Aorta (tissue), 5 donors: ENCODE measurements around the gene IGSF22. TPM values are rescaled to one million over a fixed set of nuclear protein-coding genes. Genes with fewer than 3 reads are reported as not detected.

Experiments used
- ATAC-seq: fragments of 200-7000 bp; cut with Tn5 transposase; one replicate; pipeline ENCODE4 v1.9.1; 2022; ENCODE audit warnings: moderate library complexity; ENCODE audit not compliant: low FRiP score
- DNase-seq, 2 donors: peaks; one replicate each; pipeline ENCODE4 v3.0.0-alpha.2; 2020
- H3K27ac ChIP-seq, 2 donors: one replicate each; pipeline ENCODE4 v1.5.1; 2013; ENCODE audit warnings: low read length in 2 of 2, mild to moderate bottlenecking in 2 of 2, moderate library complexity in 2 of 2, control low read depth in 1 of 2, inconsistent platforms in 1 of 2, low read depth in 1 of 2
- H3K27me3 ChIP-seq, 2 donors: one replicate each; pipeline ENCODE4 v1.6.1; 2013; ENCODE audit warnings: control low read depth in 1 of 2, low read length in 1 of 2, mild to moderate bottlenecking in 1 of 2, moderate library complexity in 1 of 2; ENCODE audit not compliant: insufficient read depth in 2 of 2, control insufficient read depth in 1 of 2
- H3K36me3 ChIP-seq, 2 donors: one replicate each; pipeline ENCODE4 v1.6.1; 2013; ENCODE audit warnings: control low read depth in 1 of 2, low read length in 1 of 2, mild to moderate bottlenecking in 1 of 2; ENCODE audit not compliant: insufficient read depth in 2 of 2, control insufficient read depth in 1 of 2
- H3K4me1 ChIP-seq, 2 donors: one replicate each; pipeline ENCODE4 v1.6.1; 2013; ENCODE audit warnings: low read length in 2 of 2, control low read depth in 1 of 2, mild to moderate bottlenecking in 1 of 2, moderate library complexity in 1 of 2; ENCODE audit not compliant: insufficient read depth in 2 of 2, control insufficient read depth in 1 of 2
- H3K4me3 ChIP-seq, 2 donors: one replicate each; pipeline ENCODE4 v1.5.1; 2013; ENCODE audit warnings: low read length in 2 of 2, control low read depth in 1 of 2, mild to moderate bottlenecking in 1 of 2
- H3K9me3 ChIP-seq: one replicate; pipeline ENCODE4 v1.6.1; 2013; ENCODE audit warnings: mild to moderate bottlenecking, low read length; ENCODE audit not compliant: control insufficient read depth
- WGBS, 2 donors: extraction: QIAGEN DNeasy Blood & Tissue Kit; methylation state at CpG; one replicate each; pipeline ENCODE4 v1.1.7; 2013; 5-methylcytosine and 5-hydroxymethylcytosine counted together
- intact Hi-C, 2 donors: fragments of 100-400 bp; cut with DNase I; formaldehyde crosslinking; loops; one replicate each; pipeline versions ENCODE4 v1.14.2 to v1.15.0; 2022
- polyA plus RNA-seq, 2 donors: library from polyadenylated mRNA; stranded (reverse); fragments of 200-250 nt; gene quantifications; one replicate each; pipeline ENCODE4 v1.2.3, GENCODE V29; 2013
- total RNA-seq, 2 donors: library from RNA; stranded (reverse); fragmentation: NEBNext Ultra II Directional; extraction: Animal tissue kit (Norgen Biotek cat#: 25700); gene quantifications; one replicate each; pipeline ENCODE4 v1.2.1, GENCODE V29; 2021
- donor health status: healthy with polysubstance abuse.
- donor health status: Bipolar disorder and iron deficiency.
- donor health status: DM: no; HTN: no; CAD: no.
- donor health status: DM: no; HTN: no; CAD: no.
- donor health status: DM: yes; HTN: yes; CAD: no.

Gene IGSF22
- total and polyA plus RNA-seq, 4 donors = 0.30 to 0.58 TPM; not detected in 2

DNA sequence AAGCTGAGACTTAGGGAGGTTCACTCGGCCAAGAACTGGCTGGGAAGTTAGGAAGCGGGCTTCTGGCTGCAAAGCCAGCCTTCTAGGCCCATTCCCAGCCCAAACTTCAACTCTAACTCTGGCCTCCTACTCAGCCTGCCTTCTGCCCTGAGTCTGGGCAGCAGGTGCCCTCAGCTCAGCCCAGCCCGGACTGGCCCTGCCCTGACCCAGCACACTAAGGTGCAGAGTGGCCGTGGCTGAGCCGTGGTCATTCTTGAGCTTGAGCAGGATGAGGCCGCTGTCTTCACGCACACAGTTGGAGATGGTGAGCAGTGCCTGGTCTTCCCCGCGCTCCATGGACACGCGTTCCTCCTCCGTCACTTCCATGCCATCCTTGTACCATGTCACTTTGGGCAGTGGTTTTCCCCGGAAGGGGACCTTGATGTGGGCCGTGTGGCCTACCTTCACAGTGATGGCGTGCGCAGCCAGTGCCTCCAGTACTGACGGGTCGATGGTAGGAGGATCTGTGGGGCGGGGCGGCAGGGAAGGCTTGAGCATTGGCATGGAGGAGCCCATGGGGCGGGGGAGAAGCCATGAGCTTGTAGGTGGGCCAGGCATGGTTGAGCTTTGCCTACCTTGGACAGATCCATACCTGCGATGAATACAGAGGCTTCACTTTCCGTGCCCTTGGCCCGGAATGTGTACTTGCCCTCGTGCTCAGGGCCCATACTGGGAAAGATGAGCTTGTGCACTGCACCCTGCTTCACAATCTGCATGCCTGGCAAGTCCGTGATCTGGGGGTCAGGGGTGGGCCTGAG is 12.1 kb downstream of the IGSF22 start:
- ATAC-seq (no peak), DNase-seq (peak in 1 of 2 donors; percentile 56)
- Histone ChIP-seq H3K9me3 (no peaks in the 10 kb centered on the region), H3K27ac (no peak overlapping the region), H3K27me3 (no peaks in the 10 kb centered on the region), H3K4me1 (no peaks in the 10 kb centered on the region), H3K4me3 (no peak overlapping the region), H3K36me3 (no peaks in the 10 kb centered on the region)
- intact Hi-C loops = no loop called here
- 93% methylated on average over 26 of the region's 26 CpGs for WGBS, 2 donors

DNA sequence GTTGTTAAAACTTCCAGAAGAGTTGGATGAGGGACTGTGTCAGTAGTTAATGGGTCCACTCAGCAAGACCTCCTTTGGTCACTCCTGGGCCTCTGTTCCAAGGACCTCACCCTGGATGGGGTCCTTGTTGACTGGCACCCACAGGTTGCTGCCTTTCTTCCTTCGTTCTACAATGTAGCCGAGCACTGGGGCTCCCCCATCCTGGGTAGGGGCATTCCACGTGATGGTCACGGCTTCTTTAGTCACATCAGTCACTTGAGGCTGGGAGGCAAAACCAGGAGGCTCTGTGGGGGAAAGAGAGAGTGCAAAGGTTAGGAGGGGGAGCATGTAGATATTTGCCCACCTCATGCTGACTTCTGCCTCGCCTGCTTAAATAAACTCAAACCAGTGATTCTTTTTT is 15.4 kb downstream of the IGSF22 start:
- 83 to 89% methylated on average over 5 of the region's 5 CpGs for WGBS, 2 donors
- intact Hi-C loops = no loop called here
- H3K4me1 ChIP-seq = no peaks in the 10 kb centered on the region
- no peaks in the 10 kb centered on the region for H3K27me3 ChIP-seq
- no peak overlapping the region for H3K4me3 ChIP-seq
- no peaks in the 10 kb centered on the region for H3K36me3 ChIP-seq
- no peak for DNase-seq
- no peak for ATAC-seq
- no peak overlapping the region for H3K27ac ChIP-seq
- no peaks in the 10 kb centered on the region for H3K9me3 ChIP-seq

DNA sequence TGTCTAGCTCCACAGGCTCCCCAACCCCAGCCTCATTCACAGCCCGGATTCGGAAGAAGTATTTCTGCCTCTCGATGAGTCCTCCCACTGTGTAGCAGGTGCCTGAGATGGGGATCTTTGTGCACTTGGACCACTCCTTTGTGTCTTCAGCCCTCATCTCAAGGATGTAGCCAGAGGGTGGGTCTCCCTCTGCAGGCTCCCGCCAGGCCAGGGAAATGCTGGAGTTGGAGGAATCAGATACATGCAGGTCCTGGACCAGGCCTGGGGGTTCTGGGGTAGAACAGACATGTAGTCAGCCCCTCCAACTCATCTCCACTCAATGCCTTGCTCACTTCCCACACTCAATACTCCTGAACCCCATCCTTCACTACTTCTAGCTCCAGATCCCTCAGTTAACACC is 16.6 kb downstream of the IGSF22 start:
- WGBS, 2 donors = 93 to 96% methylated on average over 4 of the region's 4 CpGs
- intact Hi-C loops = no loop called here
- Histone ChIP-seq H3K9me3 (no peaks in the 10 kb centered on the region), H3K4me1 (no peaks in the 10 kb centered on the region), H3K36me3 (no peaks in the 10 kb centered on the region), H3K27ac (no peak overlapping the region), H3K27me3 (no peaks in the 10 kb centered on the region), H3K4me3 (no peak overlapping the region)
- DNase-seq (no peak), ATAC-seq (no peak)

DNA sequence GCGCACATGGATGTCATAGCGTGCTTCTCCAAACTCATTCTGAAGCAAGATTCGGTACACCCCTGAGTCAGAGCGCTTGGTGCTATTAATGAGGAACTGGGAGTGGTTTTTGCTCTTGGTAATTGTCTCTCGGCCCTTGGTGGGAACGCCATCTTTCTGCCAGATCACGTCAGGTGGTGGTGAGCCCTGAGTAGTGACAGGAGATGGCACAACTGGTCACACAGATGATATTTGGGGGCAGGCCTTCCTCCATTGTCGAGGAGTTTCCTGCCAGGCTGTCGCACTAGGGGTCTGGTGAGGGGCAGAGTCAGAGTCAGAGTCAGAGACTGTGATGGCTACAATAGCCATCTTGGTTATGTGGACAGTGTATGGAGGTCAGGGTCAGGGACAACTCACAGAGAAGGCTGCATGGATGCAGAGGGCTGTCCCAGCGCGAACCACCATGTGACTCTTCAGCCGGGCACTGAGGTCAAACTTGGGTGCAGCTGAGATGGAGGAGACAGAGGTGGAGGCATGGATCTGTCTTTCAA is 18.1 kb downstream of the IGSF22 start:
- 88 to 94% methylated on average over 12 of the region's 12 CpGs for WGBS, 2 donors
- Histone ChIP-seq H3K36me3 (no peaks in the 10 kb centered on the region), H3K27ac (no peak overlapping the region), H3K4me3 (no peak overlapping the region), H3K4me1 (no peaks in the 10 kb centered on the region), H3K9me3 (no peaks in the 10 kb centered on the region), H3K27me3 (no peaks in the 10 kb centered on the region)
- ATAC-seq (no peak), DNase-seq (no peak)
- intact Hi-C loops = no loop called here

DNA sequence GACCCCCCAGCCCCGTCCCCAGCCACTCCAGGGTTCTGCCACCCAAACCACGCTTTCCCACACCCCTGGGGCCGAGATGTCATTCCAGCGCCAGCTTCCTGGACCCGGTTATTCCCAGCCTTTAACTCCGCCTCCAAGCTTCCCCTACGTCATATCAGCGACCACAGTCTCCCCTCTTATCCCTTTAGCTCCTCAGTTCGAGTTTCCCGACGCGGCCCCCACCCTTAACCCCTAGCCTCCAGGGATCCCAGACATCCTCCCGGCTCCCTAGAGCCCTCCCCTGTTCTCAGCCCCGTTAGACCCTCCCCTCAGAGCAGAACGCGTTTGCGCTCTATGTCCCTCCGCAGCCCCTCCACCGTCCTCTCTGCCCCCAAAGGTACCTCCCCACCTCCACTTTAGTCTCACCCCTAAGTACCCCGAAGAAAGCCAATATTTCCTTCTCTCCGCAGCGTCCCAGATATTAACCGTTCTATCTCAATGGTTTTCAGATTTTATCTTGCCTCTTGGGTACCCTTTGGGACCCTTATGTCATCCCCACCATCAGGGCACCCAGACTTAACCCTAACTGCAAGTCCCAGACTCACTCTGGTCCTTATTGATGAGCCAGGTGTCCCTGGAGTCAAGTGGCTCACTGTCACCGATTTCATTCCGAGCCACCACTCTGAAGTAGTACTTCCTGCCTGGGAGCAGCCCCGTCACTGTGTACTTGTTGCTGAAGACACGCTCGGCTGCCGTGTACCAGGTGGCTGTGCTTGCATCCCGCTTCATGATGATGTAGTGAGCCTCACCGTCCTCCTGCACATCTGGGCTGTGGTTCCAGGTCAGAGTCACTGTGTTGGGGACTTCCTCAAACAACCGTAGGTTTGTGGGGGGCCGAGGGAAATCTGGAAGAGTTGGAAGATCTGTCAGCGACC is 19.4 kb downstream of the IGSF22 start:
- H3K27ac ChIP-seq = peak overlapping the region; percentile 45 to 83
- H3K4me3 ChIP-seq = peak overlapping the region; percentile 24 to 38
- 14 to 17% methylated on average over 33 to 34 of the region's 34 CpGs for WGBS, 2 donors
- DNase-seq = peak; percentile 84 to 86
- no peaks in the 10 kb centered on the region for H3K9me3 ChIP-seq
- no peaks in the 10 kb centered on the region for H3K27me3 ChIP-seq
- no peaks in the 10 kb centered on the region for H3K4me1 ChIP-seq
- peak; percentile 86 for ATAC-seq
- no peaks in the 10 kb centered on the region for H3K36me3 ChIP-seq
- intact Hi-C loops = no loop called here

DNA sequence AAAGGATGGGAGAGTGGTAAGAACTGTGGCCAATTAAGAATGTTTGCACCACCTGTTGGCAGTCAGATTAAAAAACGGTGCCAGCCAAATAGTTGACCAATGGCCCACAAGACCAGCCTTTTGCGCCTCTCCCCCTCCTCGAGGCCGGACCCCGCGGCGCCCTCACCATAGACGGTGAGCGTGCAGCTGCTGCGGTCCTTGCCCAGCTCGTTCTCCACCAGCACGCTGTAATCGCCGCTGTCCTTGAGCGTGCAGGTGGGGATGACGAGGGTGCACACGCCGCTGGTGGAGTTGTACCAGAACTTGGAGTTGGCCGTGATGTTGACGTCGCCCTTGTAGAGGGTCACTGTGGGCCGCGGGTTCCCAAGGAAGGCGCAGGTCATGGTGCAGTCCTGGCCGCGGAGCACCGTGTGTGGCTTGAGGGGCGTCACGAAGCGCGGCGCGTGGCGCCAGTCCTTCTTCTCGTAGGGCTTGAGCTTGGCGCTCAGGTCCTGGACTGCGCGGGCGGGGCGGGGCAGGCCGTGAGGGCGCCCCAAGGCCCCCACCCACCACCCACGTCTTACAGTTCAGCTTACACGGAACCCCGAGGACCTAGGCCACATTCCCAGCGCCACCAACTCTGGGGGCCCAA is 20.2 kb downstream of the IGSF22 start:
- DNase-seq (peak; percentile 62 to 84), ATAC-seq (peak; percentile 77)
- Histone ChIP-seq H3K27ac (no peak overlapping the region), H3K36me3 (no peaks in the 10 kb centered on the region), H3K9me3 (no peaks in the 10 kb centered on the region), H3K4me1 (no peaks in the 10 kb centered on the region), H3K4me3 (peak overlapping the region; percentile 24 to 38), H3K27me3 (no peaks in the 10 kb centered on the region)
- intact Hi-C loops = no loop called here
- 1 to 3% methylated on average over 36 to 46 of the region's 46 CpGs for WGBS, 2 donors

DNA sequence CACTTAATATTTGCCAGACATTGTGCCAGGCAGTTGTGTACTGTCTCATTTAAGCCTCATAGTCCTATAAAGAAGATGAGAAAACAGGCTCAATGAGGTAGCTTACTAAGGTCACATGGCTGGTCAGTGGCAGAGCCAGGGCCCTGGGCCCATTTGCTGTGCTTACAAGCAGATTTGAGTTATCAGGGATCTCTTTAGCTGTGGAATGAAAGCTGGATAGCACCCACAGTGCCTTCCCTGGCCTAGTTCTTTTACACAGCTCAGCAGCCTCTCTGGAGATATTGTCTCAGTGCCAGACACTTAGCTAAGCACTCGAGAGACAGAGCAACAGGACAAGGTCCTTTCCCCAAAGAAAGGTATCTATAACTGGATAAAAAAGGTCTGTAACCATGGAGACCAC is 21.3 kb downstream of the IGSF22 start:
- intact Hi-C loops = no loop called here
- ATAC-seq (no peak), DNase-seq (no peak)
- no peak overlapping the region for H3K4me3 ChIP-seq
- no peaks in the 10 kb centered on the region for H3K27me3 ChIP-seq
- WGBS, 2 donors = 15 to 31% methylated on average over 1 of the region's 1 CpG
- no peak overlapping the region for H3K27ac ChIP-seq
- no peaks in the 10 kb centered on the region for H3K4me1 ChIP-seq
- no peaks in the 10 kb centered on the region for H3K9me3 ChIP-seq
- H3K36me3 ChIP-seq = no peaks in the 10 kb centered on the region

DNA sequence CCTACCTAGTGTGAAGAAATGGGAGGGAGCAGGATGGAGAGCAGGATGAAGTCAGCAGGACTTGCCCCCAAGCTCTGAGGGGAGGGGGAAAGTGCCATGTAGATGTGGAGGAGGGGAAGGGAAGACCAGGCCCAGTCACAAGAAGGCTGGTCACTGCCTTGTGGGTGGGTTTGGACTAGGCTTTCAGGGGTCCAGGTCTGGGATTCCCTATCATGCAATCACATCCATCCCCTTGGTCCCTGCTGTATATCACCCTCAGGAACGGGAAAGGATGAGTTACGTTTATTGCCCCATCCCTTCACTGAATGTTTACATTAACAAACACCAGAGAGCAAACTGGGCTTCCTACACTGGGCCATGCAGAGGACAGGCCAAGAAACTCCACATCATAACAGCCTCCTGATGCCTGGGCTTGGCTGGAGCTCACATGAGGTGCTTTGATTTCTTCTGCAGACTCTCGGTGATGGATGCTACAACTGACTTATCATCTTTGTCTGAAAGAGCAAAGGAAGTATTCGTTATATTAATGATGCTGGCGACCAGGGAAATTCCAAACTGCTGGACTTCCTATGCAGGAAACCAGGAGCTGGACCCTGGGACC is 21.8 kb downstream of the IGSF22 start:
- no peaks in the 10 kb centered on the region for H3K9me3 ChIP-seq
- intact Hi-C loops = no loop called here
- no peaks in the 10 kb centered on the region for H3K4me1 ChIP-seq
- no peak overlapping the region for H3K27ac ChIP-seq
- DNase-seq (no peak), ATAC-seq (no peak)
- WGBS, 2 donors = 94 to 95% methylated on average over 5 of the region's 5 CpGs
- no peaks in the 10 kb centered on the region for H3K27me3 ChIP-seq
- no peak overlapping the region for H3K4me3 ChIP-seq
- H3K36me3 ChIP-seq = no peaks in the 10 kb centered on the region
